Stimulated activated CD4-positive, alpha-beta T cell treated with anti-CD3 and anti-CD28 coated beads, TNF-alpha, amount 100 ng/mL, for 48 hours (primary cell): ENCODE results near the gene ACTA1.
"Not testable (repeated sequence)": the region's sequence is repeated elsewhere in the genome, so short reads cannot be mapped to it uniquely, and the experiment has no call there.

Source experiments
- DNase-seq, 3 donors: peaks; one replicate each; pipeline ENCODE4 v3.0.0-alpha.2; 2020; ENCODE audit warnings: low read depth in 3 of 3

Gene ACTA1

GRCh38 chr1:229409616-229410369, 24.1 kb downstream of the ACTA1 start:
- no peak for DNase-seq

GRCh38 chr1:229408458-229409037, 25.3 kb downstream of the ACTA1 start:
- DNase-seq: no peak

- no peak for DNase-seq
Observed at GRCh38 chr1:229407206-229408026, 26.5 kb downstream of the ACTA1 start.

DNA sequence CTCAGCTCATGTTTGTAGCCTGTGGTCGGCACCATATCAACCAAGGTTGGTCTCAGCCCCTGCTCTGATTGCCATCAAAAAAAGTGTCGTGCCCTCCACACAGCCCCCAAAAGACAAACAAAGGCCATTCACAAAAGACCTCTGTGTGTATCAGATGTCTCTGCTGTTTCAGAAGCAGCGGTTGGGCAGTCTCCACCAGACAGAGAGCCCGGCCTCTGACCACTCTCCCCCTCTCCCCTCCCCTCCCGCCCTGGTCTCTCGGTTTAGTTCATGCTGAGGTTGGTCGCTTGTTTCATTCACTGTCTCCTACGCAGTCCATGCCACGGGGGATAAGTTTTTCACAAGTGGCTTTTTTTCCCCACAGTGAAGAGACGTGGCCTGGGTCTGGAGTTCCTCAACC, 27.1 kb downstream of the ACTA1 start:
- DNase-seq: no peak

DNA sequence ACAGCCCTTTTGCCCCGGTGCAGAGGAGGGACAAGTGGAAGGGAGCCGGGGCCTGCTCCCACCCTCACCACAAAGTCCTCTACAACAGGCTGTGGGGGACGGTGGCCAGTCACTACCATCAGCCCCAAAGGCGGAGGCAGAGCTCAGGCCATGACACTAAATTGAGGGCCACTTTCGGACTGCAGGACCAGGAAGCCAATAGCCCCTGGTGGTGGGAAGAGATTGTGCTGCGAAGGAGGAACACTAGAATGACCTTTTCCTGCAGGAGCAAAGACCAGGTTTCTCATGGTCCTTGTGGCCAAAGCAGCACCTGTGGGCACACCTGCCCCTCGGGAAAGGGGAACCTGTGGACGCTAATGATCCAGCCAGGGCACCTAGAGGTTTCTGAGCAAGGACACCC, 30.3 kb downstream of the ACTA1 start:
- no peak for DNase-seq

- no peak for DNase-seq
Observed at GRCh38 chr1:229402993-229403392, 30.9 kb downstream of the ACTA1 start.

DNA sequence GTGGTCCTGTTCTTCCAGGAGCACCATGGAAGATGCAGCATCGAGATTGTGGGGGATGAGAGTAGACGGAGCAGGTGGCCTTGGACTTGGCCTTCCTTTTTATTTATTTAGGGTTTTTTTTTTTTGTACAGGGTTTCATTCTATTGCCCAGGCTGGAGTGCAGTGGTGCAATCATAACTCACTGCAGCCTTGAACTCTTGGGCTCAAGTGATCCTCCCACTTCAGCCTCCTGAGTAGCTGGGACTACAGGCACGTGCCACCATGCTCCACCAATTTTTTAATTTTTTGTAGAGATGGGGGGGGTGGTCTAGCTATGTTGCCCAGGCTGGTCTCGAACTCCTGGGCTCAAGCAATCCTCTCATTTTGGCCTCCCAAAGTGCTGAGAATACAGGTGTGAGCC, 31.6 kb downstream of the ACTA1 start:
- DNase-seq: not testable (repeated sequence)

DNA sequence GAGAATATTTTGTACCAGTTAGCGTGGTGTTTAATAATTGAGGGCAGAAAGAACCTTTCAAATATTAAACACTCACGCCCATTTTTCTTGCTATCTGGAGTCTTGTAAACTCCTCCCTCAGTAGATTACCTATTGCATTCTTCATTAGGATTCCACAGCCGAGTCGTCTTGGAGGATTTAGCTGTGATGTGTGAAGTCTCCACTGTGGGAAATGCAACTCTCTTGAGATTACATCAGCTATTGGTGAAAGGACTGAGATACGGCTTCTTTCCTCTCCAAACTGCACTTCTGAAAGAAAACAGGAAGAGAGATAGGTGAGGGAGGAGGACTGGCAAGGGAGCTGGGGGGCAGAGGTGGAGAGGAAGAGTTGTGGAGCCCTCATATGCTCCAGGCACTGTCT, 36.1 kb downstream of the ACTA1 start:
- DNase-seq: no peak

DNA sequence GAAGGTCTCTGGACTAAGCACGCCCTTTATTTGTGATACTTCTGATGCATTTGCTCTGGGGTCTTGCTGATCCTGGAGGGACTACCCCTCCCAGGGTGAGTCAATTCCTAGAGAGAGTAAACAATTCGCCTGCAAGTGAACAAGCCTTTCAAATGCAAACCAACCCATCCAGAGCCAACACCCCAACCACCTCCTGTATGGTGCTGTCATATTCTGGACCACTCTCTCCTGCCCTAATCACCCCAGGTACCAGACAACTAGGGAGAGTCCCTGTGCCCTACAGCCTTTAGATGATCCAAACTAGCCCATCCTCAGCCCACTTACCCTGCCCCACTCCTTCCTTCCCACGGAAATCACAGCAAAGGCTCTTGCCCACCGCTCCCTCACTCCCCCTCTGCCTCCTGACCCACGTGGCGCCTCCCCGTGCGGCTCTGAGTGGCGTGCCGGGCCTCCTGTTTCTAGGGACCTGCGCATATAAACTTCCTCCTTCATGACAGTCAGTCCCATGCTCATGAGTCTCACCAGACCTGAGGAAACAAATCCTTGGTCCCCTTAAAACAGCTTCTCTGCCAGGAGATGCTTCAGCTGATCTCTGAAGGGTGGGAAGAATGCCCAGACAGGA, 37.2 kb downstream of the ACTA1 start:
- no peak for DNase-seq

DNA sequence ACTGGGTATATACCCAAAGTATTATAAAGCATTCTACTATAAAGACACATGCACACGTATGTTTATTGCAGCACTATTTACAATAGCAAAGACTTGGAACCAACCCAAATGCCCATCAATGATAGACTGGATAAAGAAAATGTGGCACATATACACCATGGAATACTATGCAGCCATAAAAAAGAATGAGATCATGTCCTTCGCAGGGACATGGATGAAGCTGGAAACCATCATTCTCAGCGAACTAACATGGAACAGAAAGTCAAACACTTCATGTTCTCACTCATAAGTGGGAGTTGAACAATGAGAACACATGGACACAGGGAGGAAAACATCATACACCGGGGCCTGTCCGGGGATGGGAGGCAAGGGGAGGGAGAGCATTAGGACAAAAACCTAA, 39.4 kb downstream of the ACTA1 start:
- DNase-seq: not testable (repeated sequence)

- DNase-seq: no peak
Observed at GRCh38 chr1:229392936-229393335, 41.0 kb downstream of the ACTA1 start.

DNA sequence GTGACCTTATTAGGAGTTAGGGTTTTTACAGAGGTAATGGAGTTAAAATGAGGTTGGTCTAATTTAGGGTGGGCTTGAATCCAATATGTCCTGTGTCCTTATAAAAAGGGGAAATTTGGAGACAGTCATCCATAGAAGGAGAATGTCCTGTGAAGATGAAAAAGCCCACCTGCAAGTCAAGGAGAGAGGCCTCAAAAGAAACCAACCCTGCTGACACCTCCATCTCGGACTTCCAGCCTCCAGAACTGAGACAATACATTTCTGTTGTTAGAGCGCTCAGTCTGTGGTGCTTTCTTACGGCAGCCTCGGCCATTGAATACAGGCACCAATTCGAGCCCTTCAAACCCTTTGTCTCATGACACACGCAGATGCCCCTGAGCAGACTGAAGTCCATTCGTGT, 43.8 kb downstream of the ACTA1 start:
- DNase-seq: no peak

GRCh38 chr1:229388897-229389580, 44.9 kb downstream of the ACTA1 start:
- DNase-seq: no peak

- no peak for DNase-seq
Observed at GRCh38 chr1:229385853-229386456, 47.9 kb downstream of the ACTA1 start.

GRCh38 chr1:229384822-229385221, 49.1 kb downstream of the ACTA1 start:
- DNase-seq: no peak

GRCh38 chr1:229383961-229384360, 49.9 kb downstream of the ACTA1 start:
- no peak for DNase-seq

DNA sequence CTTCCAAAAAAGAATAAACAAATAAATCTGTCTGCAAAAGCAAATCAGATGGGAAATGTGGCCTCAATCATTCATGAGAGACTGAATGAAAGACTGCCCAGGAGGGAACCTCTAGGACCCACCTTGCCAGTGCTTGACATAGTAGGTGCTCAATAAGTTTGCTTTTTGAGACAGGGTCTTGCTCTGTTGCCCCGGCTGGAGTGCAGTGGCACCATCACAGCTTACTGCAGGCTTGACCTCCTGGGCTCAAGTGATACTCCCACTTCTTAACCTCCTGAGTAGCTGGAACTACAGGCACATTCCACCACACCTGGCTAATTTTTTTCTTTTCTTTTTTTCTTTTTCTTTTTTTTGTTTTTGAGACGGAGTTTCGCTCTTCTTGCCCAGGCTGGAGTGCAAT, 50.7 kb downstream of the ACTA1 start:
- DNase-seq: no peak
